Astrocyte of the cerebellum (primary cell): ENCODE measurements around the gene C19orf25.

Experiments
- DNase-seq: peaks from one replicate; pipeline ENCODE4 v3.0.0-alpha.2; 2011; ENCODE audit warnings: low read depth
- H3K4me3 ChIP-seq: 2 replicates; pipeline ENCODE4 v1.5.1; 2011; ENCODE audit warnings: mild to moderate bottlenecking, low read depth, low read length, moderate library complexity
- CTCF ChIP-seq: IDR thresholded peaks from 2 replicates; pipeline ENCODE4 v1.5.1; 2012; ENCODE audit warnings: low read length, low read depth, moderate library complexity, mild to moderate bottlenecking; ENCODE audit errors: missing control alignments
- in situ Hi-C: cut with HindIII; loops from 2 replicates; pipeline ENCODE4 v1.10.0; 2017; ENCODE audit warnings: low sequenced_read_pairs

The C19orf25 gene

GRCh38 chr19:1427221-1427920 lies 51.6 kb downstream of the C19orf25 start:
- in situ Hi-C loops, result no loop called here

GRCh38 chr19:1426736-1427135 lies 52.3 kb downstream of the C19orf25 start:
- TF ChIP-seq CTCF, result no peak
- no peak overlapping the region for H3K4me3 ChIP-seq
- in situ Hi-C loops, result no loop called here

More at GRCh38 chr19:1427221-1427920, 51.6 kb downstream of the C19orf25 start:
- no peak for DNase-seq
- TF ChIP-seq CTCF, result no peak
- no peak overlapping the region for H3K4me3 ChIP-seq

GRCh38 chr19:1425902-1426301 lies 53.1 kb downstream of the C19orf25 start:
- no peak for TF ChIP-seq CTCF
- in situ Hi-C loops, result no loop called here

More at GRCh38 chr19:1426736-1427135, 52.3 kb downstream of the C19orf25 start:
- no peak for DNase-seq

GRCh38 chr19:1425102-1425837 lies 53.7 kb downstream of the C19orf25 start:
- TF ChIP-seq CTCF, result no peak
- H3K4me3 ChIP-seq, result no peak overlapping the region
- no peak for DNase-seq
- in situ Hi-C loops, result no loop called here

More at GRCh38 chr19:1425902-1426301, 53.1 kb downstream of the C19orf25 start:
- DNase-seq, result no peak
- H3K4me3 ChIP-seq, result no peak overlapping the region

- in situ Hi-C loops, result no loop called here
- no peak for DNase-seq
- no peak for TF ChIP-seq CTCF
Observed at GRCh38 chr19:1424192-1424955, 54.6 kb downstream of the C19orf25 start.

GRCh38 chr19:1423436-1424191 lies 55.4 kb downstream of the C19orf25 start:
- in situ Hi-C loops, result no loop called here
- no peak overlapping the region for H3K4me3 ChIP-seq
- no peak for DNase-seq
- TF ChIP-seq CTCF, result no peak

More at GRCh38 chr19:1424192-1424955, 54.6 kb downstream of the C19orf25 start:
- H3K4me3 ChIP-seq, result no peak overlapping the region
